Measurements from ENCODE around the gene LRCH2. TPM values are rescaled to one million over a fixed set of nuclear protein-coding genes. Genes with fewer than 3 reads are reported as not detected.

LRCH2 gene
- total and polyA plus RNA-seq, 2 donors from 2014 or later, result 0.86 to 2.4 TPM

- no peaks in the 10 kb centered on the region for H3K4me1 ChIP-seq (ENCODE audit: control insufficient read depth in 2 of 3, insufficient read depth in 2 of 3, low read depth in 1 of 3, low read length in 3 of 3)
- no peak overlapping the region for H3K27ac ChIP-seq (ENCODE audit: low read depth in 2 of 2, low read length in 2 of 2)
- DNase-seq (no peak), FAIRE-seq (no peak)
- no peaks in the 10 kb centered on the region for H3K27me3 ChIP-seq (ENCODE audit: control insufficient read depth, insufficient read depth, low read length)
- no peak for TF ChIP-seq CTCF (IDR thresholded peaks at IDR 0.05; ENCODE audit: borderline replicate concordance, extremely low read depth, insufficient read depth)
- H3K9me3 ChIP-seq (ENCODE audit: control insufficient read depth in 2 of 3, insufficient read depth in 1 of 3, low read length in 3 of 3), result no peaks in the 10 kb centered on the region
- no peaks in the 10 kb centered on the region for H3K36me3 ChIP-seq (ENCODE audit: control insufficient read depth in 2 of 3, insufficient read depth in 3 of 3, low read length in 3 of 3)
- H3K9ac ChIP-seq (ENCODE audit: low read length in 3 of 3), result no peak overlapping the region
- intact Hi-C loops (cut with DNase I), result no loop called here
- H3K4me3 ChIP-seq (ENCODE audit: low read length in 3 of 3), result no peak overlapping the region
Measured at GRCh38 chrX:115204040-115204439, 29.9 kb downstream of the LRCH2 start.

GRCh38 chrX:115192244-115192700 lies 41.6 kb downstream of the LRCH2 start:
- FAIRE-seq, result no peak
- Histone ChIP-seq H3K36me3 (ENCODE audit: control insufficient read depth in 2 of 3, insufficient read depth in 3 of 3, low read length in 3 of 3) (no peaks in the 10 kb centered on the region), H3K27me3 (ENCODE audit: control insufficient read depth, insufficient read depth, low read length) (no peaks in the 10 kb centered on the region), H3K27ac (ENCODE audit: low read depth in 2 of 2, low read length in 2 of 2) (no peak overlapping the region), H3K9me3 (ENCODE audit: control insufficient read depth in 2 of 3, insufficient read depth in 1 of 3, low read length in 3 of 3) (no peaks in the 10 kb centered on the region), H3K9ac (ENCODE audit: low read length in 3 of 3) (no peak overlapping the region), H3K4me1 (ENCODE audit: control insufficient read depth in 2 of 3, insufficient read depth in 2 of 3, low read depth in 1 of 3, low read length in 3 of 3) (no peaks in the 10 kb centered on the region), H3K4me3 (ENCODE audit: low read length in 3 of 3) (no peak overlapping the region)
- TF ChIP-seq CTCF (IDR thresholded peaks at IDR 0.05; ENCODE audit: borderline replicate concordance, extremely low read depth, insufficient read depth), result no peak
- no peak for DNase-seq
- intact Hi-C loops (cut with DNase I), result no loop called here

GRCh38 chrX:115191490-115192243 lies 42.2 kb downstream of the LRCH2 start:
- DNase-seq, result peak in 1 of 5 donors; percentile 60
- Histone ChIP-seq H3K27ac (ENCODE audit: low read depth in 2 of 2, low read length in 2 of 2) (no peak overlapping the region), H3K4me3 (ENCODE audit: low read length in 3 of 3) (no peak overlapping the region), H3K9me3 (ENCODE audit: control insufficient read depth in 2 of 3, insufficient read depth in 1 of 3, low read length in 3 of 3) (no peaks in the 10 kb centered on the region), H3K9ac (ENCODE audit: low read length in 3 of 3) (no peak overlapping the region), H3K4me1 (ENCODE audit: control insufficient read depth in 2 of 3, insufficient read depth in 2 of 3, low read depth in 1 of 3, low read length in 3 of 3) (no peaks in the 10 kb centered on the region), H3K36me3 (ENCODE audit: control insufficient read depth in 2 of 3, insufficient read depth in 3 of 3, low read length in 3 of 3) (no peaks in the 10 kb centered on the region), H3K27me3 (ENCODE audit: control insufficient read depth, insufficient read depth, low read length) (no peaks in the 10 kb centered on the region)
- intact Hi-C loops (cut with DNase I), result no loop called here
- no peak for TF ChIP-seq CTCF (IDR thresholded peaks at IDR 0.05; ENCODE audit: borderline replicate concordance, extremely low read depth, insufficient read depth)
- FAIRE-seq, result no peak
